GM12878 (cell line): Measurements from ENCODE around the gene HBP1. TPM values are rescaled to one million over a fixed set of nuclear protein-coding genes. Genes with fewer than 3 reads are reported as not detected.
"Not testable (repeated sequence)": the region's sequence is repeated elsewhere in the genome, so short reads cannot be mapped to it uniquely, and the experiment has no call there.

Source experiments
- ATAC-seq: fragments of 200-7000 bp; cut with Tn5 transposase; 3 replicates; pipeline ENCODE4 v1.9.1; 2020; ENCODE audit warnings: mild to moderate bottlenecking, moderate library complexity
- BruUV-seq: library from RNA; stranded (reverse); fragments of 400-500 nt; replicated peaks from 2 replicates; lab custom pipeline; 2021; lab: Mats Ljungman, UMichigan
- CTCF ChIA-PET: fragments of 300-600 bp; sonication (Branson Sonifier 250); formaldehyde crosslinking; extraction: SDS; loops from one replicate; lab custom pipeline; 2021; ENCODE audit warnings: inconsistent platforms; lab: Yijun Ruan, JAX
- POLR2A ChIA-PET: fragments of 350-600 bp; formaldehyde crosslinking; extraction: SDS; loops from one replicate; lab custom pipeline; 2021; ENCODE audit warnings: inconsistent platforms; lab: Charles Lee
- RAD21 ChIA-PET: fragments of 300-600 bp; sonication (Branson Sonifier 250); formaldehyde crosslinking; loops from one replicate; lab custom pipeline; 2023; ENCODE audit warnings: antibody characterized with exemption; ENCODE audit not compliant: unreplicated experiment; lab: Charles Lee
- SMC1A ChIA-PET: fragments of 300-600 bp; sonication (Branson Sonifier 250); formaldehyde crosslinking; loops from one replicate; lab custom pipeline; 2023; ENCODE audit not compliant: unreplicated experiment, uncharacterized antibody; lab: Charles Lee
- DNase-seq: peaks from one replicate; pipeline ENCODE4 v3.0.0-alpha.2; 2011; ENCODE audit warnings: low read depth, low spot score
- FAIRE-seq: peaks from 3 replicates; lab custom pipeline; 2011; peaks lifted over from hg19 to GRCh38; lab: Jason Lieb, UNC
- H2AFZ ChIP-seq: 2 replicates; pipeline ENCODE4 v1.6.0; 2011; ENCODE audit warnings: low read depth, low read length, control low read depth; ENCODE audit not compliant: control insufficient read depth
- H3K27ac ChIP-seq: 2 replicates; pipeline ENCODE4 v1.5.1; 2011; ENCODE audit warnings: control low read depth; ENCODE audit not compliant: control insufficient read depth, insufficient read depth
- H3K27me3 ChIP-seq, 2 experiments: replicated peaks in 1 of 2; 2 replicates each; pipeline versions ENCODE4 v1.6.0 to v1.6.1; 2011; ENCODE audit warnings: low read length in 1 of 2; ENCODE audit not compliant: control insufficient read depth in 2 of 2, insufficient read depth in 2 of 2
- H3K36me3 ChIP-seq, 2 experiments: 2 replicates each; pipeline ENCODE4 v1.5.1; 2011; ENCODE audit warnings: low read length in 1 of 2; ENCODE audit not compliant: control insufficient read depth in 2 of 2, insufficient read depth in 2 of 2
- H3K4me1 ChIP-seq: 2 replicates; pipeline ENCODE4 v1.6.1; 2011; ENCODE audit warnings: mild to moderate bottlenecking, low read length, moderate library complexity, mixed read lengths; ENCODE audit not compliant: control insufficient read depth, insufficient read depth
- H3K4me2 ChIP-seq: 2 replicates; pipeline ENCODE4 v1.6.0; 2011; ENCODE audit warnings: control low read depth; ENCODE audit not compliant: control insufficient read depth, insufficient read depth
- H3K4me3 ChIP-seq: fragments of 200-600 bp; sonication (generic); 2 replicates; pipeline ENCODE4 v1.5.1; 2016
- H3K79me2 ChIP-seq: 2 replicates; pipeline ENCODE4 v1.6.0; 2011; ENCODE audit warnings: low read length; ENCODE audit not compliant: control insufficient read depth, insufficient read depth
- H3K9ac ChIP-seq: 2 replicates; pipeline ENCODE4 v1.8.0; 2011; ENCODE audit warnings: low read length, control low read depth, mixed read lengths; ENCODE audit not compliant: control insufficient read depth, insufficient read depth
- H3K9me3 ChIP-seq: replicated peaks from 3 replicates; pipeline ENCODE4 v1.5.1; 2011; ENCODE audit warnings: mild to moderate bottlenecking, low read length; ENCODE audit not compliant: control insufficient read depth, insufficient read depth
- H4K20me1 ChIP-seq: 2 replicates; pipeline ENCODE4 v1.6.0; 2011; ENCODE audit not compliant: control insufficient read depth, insufficient read depth
- CHD4 ChIP-seq: fragments of 200-600 bp; sonication (generic); IDR thresholded peaks from 2 replicates; pipeline ENCODE4 v1.6.1; 2016; ENCODE audit warnings: mild to moderate bottlenecking
- RAD51 ChIP-seq: fragments of 450-650 bp; IDR thresholded peaks from 2 replicates; pipeline ENCODE4 v1.6.1; 2016; ENCODE audit warnings: moderate library complexity, mild to moderate bottlenecking, inconsistent platforms
- RUNX3 ChIP-seq: IDR thresholded peaks from 2 replicates; pipeline ENCODE4 v1.6.1; 2012; ENCODE audit warnings: low read length, inconsistent platforms
- SRF ChIP-seq, 2 experiments: IDR thresholded peaks; 2 replicates each; pipeline ENCODE4 v1.6.1; 2011; ENCODE audit warnings: low read depth in 2 of 2, low read length in 2 of 2, mild to moderate bottlenecking in 1 of 2, moderate library complexity in 1 of 2
- TCF7 ChIP-seq: IDR thresholded peaks from 2 replicates; pipeline ENCODE4 v1.6.1; 2014; ENCODE audit warnings: antibody characterized with exemption, borderline replicate concordance
- whole genome bisulfite sequencing: methylation state at CpG from one replicate; pipeline ENCODE4 v1.1.6; 2016; ENCODE audit warnings: low lambda C conversion rate; ENCODE audit not compliant: insufficient replicate concordance, insufficient coverage; ENCODE audit errors: missing lambda C conversion rate; 5-methylcytosine and 5-hydroxymethylcytosine counted together
- in situ Hi-C: fragments of 300-500 bp; cut with MboI; formaldehyde crosslinking; loops from 9 replicates; pipeline ENCODE4 v1.14.3; 2018; ENCODE audit warnings: mixed read lengths
- intact Hi-C: fragments of 100-400 bp; cut with micrococcal nuclease; formaldehyde crosslinking; loops from one replicate; pipeline ENCODE4 v1.14.2; 2022; ENCODE audit not compliant: unreplicated experiment
- polyA plus RNA-seq, 11 experiments: library from polyadenylated mRNA; depleted of rRNA in 4 of 11; unstranded in 6 of 11; stranded (reverse) in 5 of 11; fragments of >200 nt; fragmentation: Nextera tagmentation in 4 of 11; fragmentation: Illumina TruSeq in 1 of 11; extraction: Ambion mirVana in 4 of 11; extraction: Trizol in 1 of 11; gene quantifications; 1 replicate in 1 of 11; 2 replicates in 10 of 11; pipeline versions ENCODE4 v1.2.1 to v1.2.3, GENCODE V29; 2011 to 2016; ENCODE audit warnings: inconsistent platforms in 2 of 11, missing spikeins in 2 of 11, low read depth in 1 of 11
- total RNA-seq, 4 experiments: library from RNA; depleted of rRNA in 3 of 4; stranded (reverse); fragments of >200 nt in 3 of 4; fragmentation: Illumina TruSeq in 1 of 4; extraction: Trizol in 1 of 4; gene quantifications; 2 replicates each; pipeline versions ENCODE4 v1.2.1 to v1.2.3, GENCODE V29; 2013 to 2021
- TF ChIP-seq, protein P1 (sequence below): IDR thresholded peaks from 2 replicates; pipeline ENCODE4 v1.6.1; 2012; ENCODE audit warnings: mild to moderate bottlenecking, low read depth, low read length
- TF ChIP-seq, protein P2 (sequence below): fragments of 450-650 bp; conservative IDR thresholded peaks from 2 replicates; pipeline ENCODE4 v1.6.1; 2017; ENCODE audit warnings: mild to moderate bottlenecking, moderate library complexity
- TF ChIP-seq, protein P3 (sequence below): fragments of 450-650 bp; IDR thresholded peaks from 2 replicates; pipeline ENCODE4 v1.6.1; 2017; ENCODE audit warnings: mild to moderate bottlenecking, moderate library complexity

The HBP1 gene
- total and polyA plus RNA-seq, 10 of the 15 experiments (the other 5 are each of a cell fraction or from before 2014, with no cell fraction given): 5.8 to 30.9 (median 9.4) TPM

DNA sequence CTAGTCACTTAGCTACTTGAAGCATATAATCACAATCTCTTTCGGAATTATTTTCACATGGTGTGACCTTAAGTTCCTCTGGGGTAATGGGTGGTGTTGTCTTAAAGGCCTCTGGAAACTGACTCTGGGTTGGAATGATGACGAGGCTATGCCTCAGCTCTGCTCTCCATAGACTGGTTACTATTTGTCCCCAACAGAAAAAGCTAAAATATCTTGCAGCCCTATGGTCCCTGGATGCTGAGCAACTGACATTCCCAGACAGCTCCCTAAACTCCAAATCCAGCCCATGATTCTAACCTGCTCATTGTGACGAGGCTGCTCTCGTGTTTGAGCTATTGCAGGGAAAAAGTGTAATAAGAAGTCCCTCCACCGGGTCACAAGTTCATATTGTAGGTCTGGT, 51.6 kb downstream of the HBP1 start (continued):
- TF ChIP-seq, protein P1, sequence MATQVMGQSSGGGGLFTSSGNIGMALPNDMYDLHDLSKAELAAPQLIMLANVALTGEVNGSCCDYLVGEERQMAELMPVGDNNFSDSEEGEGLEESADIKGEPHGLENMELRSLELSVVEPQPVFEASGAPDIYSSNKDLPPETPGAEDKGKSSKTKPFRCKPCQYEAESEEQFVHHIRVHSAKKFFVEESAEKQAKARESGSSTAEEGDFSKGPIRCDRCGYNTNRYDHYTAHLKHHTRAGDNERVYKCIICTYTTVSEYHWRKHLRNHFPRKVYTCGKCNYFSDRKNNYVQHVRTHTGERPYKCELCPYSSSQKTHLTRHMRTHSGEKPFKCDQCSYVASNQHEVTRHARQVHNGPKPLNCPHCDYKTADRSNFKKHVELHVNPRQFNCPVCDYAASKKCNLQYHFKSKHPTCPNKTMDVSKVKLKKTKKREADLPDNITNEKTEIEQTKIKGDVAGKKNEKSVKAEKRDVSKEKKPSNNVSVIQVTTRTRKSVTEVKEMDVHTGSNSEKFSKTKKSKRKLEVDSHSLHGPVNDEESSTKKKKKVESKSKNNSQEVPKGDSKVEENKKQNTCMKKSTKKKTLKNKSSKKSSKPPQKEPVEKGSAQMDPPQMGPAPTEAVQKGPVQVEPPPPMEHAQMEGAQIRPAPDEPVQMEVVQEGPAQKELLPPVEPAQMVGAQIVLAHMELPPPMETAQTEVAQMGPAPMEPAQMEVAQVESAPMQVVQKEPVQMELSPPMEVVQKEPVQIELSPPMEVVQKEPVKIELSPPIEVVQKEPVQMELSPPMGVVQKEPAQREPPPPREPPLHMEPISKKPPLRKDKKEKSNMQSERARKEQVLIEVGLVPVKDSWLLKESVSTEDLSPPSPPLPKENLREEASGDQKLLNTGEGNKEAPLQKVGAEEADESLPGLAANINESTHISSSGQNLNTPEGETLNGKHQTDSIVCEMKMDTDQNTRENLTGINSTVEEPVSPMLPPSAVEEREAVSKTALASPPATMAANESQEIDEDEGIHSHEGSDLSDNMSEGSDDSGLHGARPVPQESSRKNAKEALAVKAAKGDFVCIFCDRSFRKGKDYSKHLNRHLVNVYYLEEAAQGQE: no peak
- TF ChIP-seq SRF (IDR thresholded peaks at IDR 0.05; ENCODE audit: low read depth in 2 of 2, low read length in 2 of 2) (no peak), TCF7 (no peak), RUNX3 (no peak), RAD51 (no peak), CHD4 (no peak)
- TF ChIP-seq, protein P2, sequence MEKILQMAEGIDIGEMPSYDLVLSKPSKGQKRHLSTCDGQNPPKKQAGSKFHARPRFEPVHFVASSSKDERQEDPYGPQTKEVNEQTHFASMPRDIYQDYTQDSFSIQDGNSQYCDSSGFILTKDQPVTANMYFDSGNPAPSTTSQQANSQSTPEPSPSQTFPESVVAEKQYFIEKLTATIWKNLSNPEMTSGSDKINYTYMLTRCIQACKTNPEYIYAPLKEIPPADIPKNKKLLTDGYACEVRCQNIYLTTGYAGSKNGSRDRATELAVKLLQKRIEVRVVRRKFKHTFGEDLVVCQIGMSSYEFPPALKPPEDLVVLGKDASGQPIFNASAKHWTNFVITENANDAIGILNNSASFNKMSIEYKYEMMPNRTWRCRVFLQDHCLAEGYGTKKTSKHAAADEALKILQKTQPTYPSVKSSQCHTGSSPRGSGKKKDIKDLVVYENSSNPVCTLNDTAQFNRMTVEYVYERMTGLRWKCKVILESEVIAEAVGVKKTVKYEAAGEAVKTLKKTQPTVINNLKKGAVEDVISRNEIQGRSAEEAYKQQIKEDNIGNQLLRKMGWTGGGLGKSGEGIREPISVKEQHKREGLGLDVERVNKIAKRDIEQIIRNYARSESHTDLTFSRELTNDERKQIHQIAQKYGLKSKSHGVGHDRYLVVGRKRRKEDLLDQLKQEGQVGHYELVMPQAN: no peak
- TF ChIP-seq, protein P3, sequence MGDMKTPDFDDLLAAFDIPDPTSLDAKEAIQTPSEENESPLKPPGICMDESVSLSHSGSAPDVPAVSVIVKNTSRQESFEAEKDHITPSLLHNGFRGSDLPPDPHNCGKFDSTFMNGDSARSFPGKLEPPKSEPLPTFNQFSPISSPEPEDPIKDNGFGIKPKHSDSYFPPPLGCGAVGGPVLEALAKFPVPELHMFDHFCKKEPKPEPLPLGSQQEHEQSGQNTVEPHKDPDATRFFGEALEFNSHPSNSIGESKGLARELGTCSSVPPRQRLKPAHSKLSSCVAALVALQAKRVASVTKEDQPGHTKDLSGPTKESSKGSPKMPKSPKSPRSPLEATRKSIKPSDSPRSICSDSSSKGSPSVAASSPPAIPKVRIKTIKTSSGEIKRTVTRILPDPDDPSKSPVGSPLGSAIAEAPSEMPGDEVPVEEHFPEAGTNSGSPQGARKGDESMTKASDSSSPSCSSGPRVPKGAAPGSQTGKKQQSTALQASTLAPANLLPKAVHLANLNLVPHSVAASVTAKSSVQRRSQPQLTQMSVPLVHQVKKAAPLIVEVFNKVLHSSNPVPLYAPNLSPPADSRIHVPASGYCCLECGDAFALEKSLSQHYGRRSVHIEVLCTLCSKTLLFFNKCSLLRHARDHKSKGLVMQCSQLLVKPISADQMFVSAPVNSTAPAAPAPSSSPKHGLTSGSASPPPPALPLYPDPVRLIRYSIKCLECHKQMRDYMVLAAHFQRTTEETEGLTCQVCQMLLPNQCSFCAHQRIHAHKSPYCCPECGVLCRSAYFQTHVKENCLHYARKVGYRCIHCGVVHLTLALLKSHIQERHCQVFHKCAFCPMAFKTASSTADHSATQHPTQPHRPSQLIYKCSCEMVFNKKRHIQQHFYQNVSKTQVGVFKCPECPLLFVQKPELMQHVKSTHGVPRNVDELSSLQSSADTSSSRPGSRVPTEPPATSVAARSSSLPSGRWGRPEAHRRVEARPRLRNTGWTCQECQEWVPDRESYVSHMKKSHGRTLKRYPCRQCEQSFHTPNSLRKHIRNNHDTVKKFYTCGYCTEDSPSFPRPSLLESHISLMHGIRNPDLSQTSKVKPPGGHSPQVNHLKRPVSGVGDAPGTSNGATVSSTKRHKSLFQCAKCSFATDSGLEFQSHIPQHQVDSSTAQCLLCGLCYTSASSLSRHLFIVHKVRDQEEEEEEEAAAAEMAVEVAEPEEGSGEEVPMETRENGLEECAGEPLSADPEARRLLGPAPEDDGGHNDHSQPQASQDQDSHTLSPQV: no peak
- TF ChIP-seq, all 136 proteins: peak for 0

DNA sequence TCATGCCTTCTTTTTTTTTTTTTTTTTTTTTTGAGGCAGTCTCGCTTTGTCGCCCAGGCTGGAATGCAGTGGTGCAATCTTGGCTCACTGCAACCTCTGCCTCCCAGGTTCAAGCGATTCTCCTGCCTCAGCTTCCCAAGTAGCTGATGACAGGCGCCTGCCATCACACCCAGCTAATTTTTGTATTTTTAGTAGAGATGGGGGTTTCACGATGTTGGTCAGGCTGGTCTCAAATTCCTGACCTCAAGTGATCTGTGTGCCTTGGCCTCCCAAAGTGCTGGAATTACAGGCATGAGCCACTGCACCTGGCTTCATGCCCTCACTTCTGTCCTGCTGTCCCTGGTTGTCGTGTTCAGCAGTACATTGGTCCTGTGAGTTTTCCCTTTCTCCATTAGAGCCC, 52.0 kb downstream of the HBP1 start:
- H3K4me3 ChIP-seq, BruUV-seq, intact Hi-C loops, ATAC-seq, DNase-seq, in situ Hi-C loops, H4K20me1 ChIP-seq, H3K27me3 ChIP-seq, H3K9me3 ChIP-seq, H3K27ac ChIP-seq, H3K4me1 ChIP-seq, H3K4me2 ChIP-seq, H3K36me3 ChIP-seq, H3K9ac ChIP-seq, FAIRE-seq, H2AFZ ChIP-seq, RAD21 ChIA-PET, H3K79me2 ChIP-seq, CTCF ChIA-PET: not testable (repeated sequence)
- ChIA-PET POLR2A (interaction anchor here (1.3 kb wide), 1 partner anchor 10 kb away, joined by 7 read pairs; no protein-coding TSS in a partner anchor), SMC1A (interaction anchor here (0.8 kb wide), 1 partner anchor 15 kb away, joined by 3 read pairs; no protein-coding TSS in a partner anchor)
- WGBS: 83% methylated on average over 4 of the region's 6 CpGs
